Peyer's patch (tissue), 4 donors: ENCODE results near the gene OSTN.

Experiments used
- CTCF ChIP-seq, 6 experiments: fragments of 450-650 bp in 4 of 6; fragments of 200-600 bp in 2 of 6; sonication (generic) in 1 of 6; IDR thresholded peaks; one replicate each; pipeline ENCODE4 v1.5.1; 2017 to 2019; ENCODE audit warnings: antibody characterized with exemption in 6 of 6, mild to moderate bottlenecking in 3 of 6, moderate library complexity in 1 of 6
- POLR2A ChIP-seq, 2 donors: fragments of 450-650 bp; IDR thresholded peaks; one replicate each; pipeline ENCODE4 v1.5.1; 2017; ENCODE audit warnings: antibody characterized with exemption in 2 of 2, mild to moderate bottlenecking in 2 of 2, moderate library complexity in 2 of 2

- TF ChIP-seq CTCF (IDR thresholded peaks at IDR 0.05) (no peak), POLR2A (IDR thresholded peaks at IDR 0.05) (no peak)
Observed at GRCh38 chr3:191175102-191175501, 23.9 kb upstream of the OSTN start.
